Measurements from ENCODE around the gene HOXC12. TPM values are rescaled to one million over a fixed set of nuclear protein-coding genes. Genes with fewer than 3 reads are reported as not detected.
A peak's percentile ranks its signal among the peaks of the same experiment; 100 is the strongest.

Gene HOXC12
- total and polyA plus RNA-seq, 4 donors: not detected

DNA sequence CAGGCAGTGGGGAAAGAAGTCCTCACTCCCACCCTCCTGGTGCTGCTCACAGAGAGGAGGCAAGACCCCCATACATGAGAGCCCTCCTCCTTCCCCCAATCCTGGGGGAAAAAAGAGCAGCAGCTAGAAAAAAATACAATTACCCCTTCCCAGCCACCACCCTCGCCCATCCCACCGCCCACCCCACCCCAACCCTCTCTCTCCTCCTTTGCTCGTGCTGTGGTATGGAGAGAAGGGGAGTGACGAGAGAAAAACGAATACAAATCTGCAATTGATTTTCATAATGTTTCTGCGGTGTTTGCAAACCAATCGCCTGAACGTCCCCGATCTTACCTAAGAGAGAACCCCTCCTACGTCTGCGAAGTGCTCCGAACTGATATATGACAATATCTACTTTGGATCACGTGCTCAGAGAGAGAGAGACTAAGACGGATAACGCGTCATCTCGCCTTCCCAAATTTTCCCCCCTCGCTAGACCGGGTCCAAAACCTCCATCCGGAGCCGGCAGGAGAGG is 18.1 kb downstream of the HOXC12 start, which contains the start of gene HOXC11:
TSS of gene HOXC11 (plus strand) at position 405 of the 514 bp plus-strand sequence. CDS start 116 bp downstream, outside the sequence.
- ATAC-seq (ENCODE audit: insufficient read depth, low FRiP score): no peak
- no peak for DNase-seq
- H3K27me3 ChIP-seq (ENCODE audit: control insufficient read depth in 3 of 3, insufficient read depth in 3 of 3, low read length in 2 of 3): peaks cover 41 to 98% (median 87%) of the 10 kb centered on the region in 3 donors

GRCh38 chr12:53973236-53974042 is 18.7 kb downstream of the HOXC12 start:
- peaks cover 0 to 17% (median 0%) of the 10 kb centered on the region in 4 donors for H3K9me3 ChIP-seq (ENCODE audit: control insufficient read depth in 4 of 4, insufficient read depth in 3 of 4, low read length in 3 of 4)
- TF ChIP-seq, protein P1, sequence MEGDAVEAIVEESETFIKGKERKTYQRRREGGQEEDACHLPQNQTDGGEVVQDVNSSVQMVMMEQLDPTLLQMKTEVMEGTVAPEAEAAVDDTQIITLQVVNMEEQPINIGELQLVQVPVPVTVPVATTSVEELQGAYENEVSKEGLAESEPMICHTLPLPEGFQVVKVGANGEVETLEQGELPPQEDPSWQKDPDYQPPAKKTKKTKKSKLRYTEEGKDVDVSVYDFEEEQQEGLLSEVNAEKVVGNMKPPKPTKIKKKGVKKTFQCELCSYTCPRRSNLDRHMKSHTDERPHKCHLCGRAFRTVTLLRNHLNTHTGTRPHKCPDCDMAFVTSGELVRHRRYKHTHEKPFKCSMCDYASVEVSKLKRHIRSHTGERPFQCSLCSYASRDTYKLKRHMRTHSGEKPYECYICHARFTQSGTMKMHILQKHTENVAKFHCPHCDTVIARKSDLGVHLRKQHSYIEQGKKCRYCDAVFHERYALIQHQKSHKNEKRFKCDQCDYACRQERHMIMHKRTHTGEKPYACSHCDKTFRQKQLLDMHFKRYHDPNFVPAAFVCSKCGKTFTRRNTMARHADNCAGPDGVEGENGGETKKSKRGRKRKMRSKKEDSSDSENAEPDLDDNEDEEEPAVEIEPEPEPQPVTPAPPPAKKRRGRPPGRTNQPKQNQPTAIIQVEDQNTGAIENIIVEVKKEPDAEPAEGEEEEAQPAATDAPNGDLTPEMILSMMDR (IDR thresholded peaks at IDR 0.05; ENCODE audit: control extremely low read depth, extremely low read depth): no peak
- peaks cover 40 to 98% (median 86%) of the 10 kb centered on the region in 3 donors for H3K27me3 ChIP-seq (ENCODE audit: control insufficient read depth in 3 of 3, insufficient read depth in 3 of 3, low read length in 2 of 3)
- DNase-seq (no peak), ATAC-seq (ENCODE audit: insufficient read depth, low FRiP score) (no peak)
- H3K36me3 ChIP-seq (ENCODE audit: control insufficient read depth in 4 of 4, insufficient read depth in 4 of 4, low read length in 4 of 4): no peaks in the 10 kb centered on the region
- H3K4me3 ChIP-seq: no peak overlapping the region
- H3K9ac ChIP-seq (ENCODE audit: insufficient read depth in 1 of 2, low read length in 2 of 2): no peak overlapping the region
- peaks cover 0 to 16% (median 4%) of the 10 kb centered on the region in 5 donors for H3K4me1 ChIP-seq (ENCODE audit: control insufficient read depth in 5 of 5, insufficient read depth in 5 of 5, low read length in 5 of 5)
- no peak overlapping the region for H3K27ac ChIP-seq (ENCODE audit: low read depth in 1 of 2, low read length in 1 of 2)
- WGBS, 2 donors: 2 to 4% methylated on average over 68 to 71 of the region's 71 CpGs

More for the DNA sequence above, 18.1 kb downstream of the HOXC12 start, which contains the start of gene HOXC11:
- H3K4me3 ChIP-seq: no peak within 1 kb of the TSS
- WGBS, 2 donors: 6 to 10% methylated on average over 21 of the region's 21 CpGs
- peaks cover 0 to 16% (median 0%) of the 10 kb centered on the region in 4 donors for H3K9me3 ChIP-seq (ENCODE audit: control insufficient read depth in 4 of 4, insufficient read depth in 3 of 4, low read length in 3 of 4)
- TF ChIP-seq, protein P1 (IDR thresholded peaks at IDR 0.05; ENCODE audit: control extremely low read depth, extremely low read depth): no peak
- no peaks in the 10 kb centered on the region for H3K36me3 ChIP-seq (ENCODE audit: control insufficient read depth in 4 of 4, insufficient read depth in 4 of 4, low read length in 4 of 4)
- peaks cover 0 to 16% (median 4%) of the 10 kb centered on the region in 5 donors for H3K4me1 ChIP-seq (ENCODE audit: control insufficient read depth in 5 of 5, insufficient read depth in 5 of 5, low read length in 5 of 5)
- H3K9ac ChIP-seq (ENCODE audit: insufficient read depth in 1 of 2, low read length in 2 of 2): no peak within 1 kb of the TSS
- H3K27ac ChIP-seq (ENCODE audit: low read depth in 1 of 2, low read length in 1 of 2): no peak within 1 kb of the TSS

DNA sequence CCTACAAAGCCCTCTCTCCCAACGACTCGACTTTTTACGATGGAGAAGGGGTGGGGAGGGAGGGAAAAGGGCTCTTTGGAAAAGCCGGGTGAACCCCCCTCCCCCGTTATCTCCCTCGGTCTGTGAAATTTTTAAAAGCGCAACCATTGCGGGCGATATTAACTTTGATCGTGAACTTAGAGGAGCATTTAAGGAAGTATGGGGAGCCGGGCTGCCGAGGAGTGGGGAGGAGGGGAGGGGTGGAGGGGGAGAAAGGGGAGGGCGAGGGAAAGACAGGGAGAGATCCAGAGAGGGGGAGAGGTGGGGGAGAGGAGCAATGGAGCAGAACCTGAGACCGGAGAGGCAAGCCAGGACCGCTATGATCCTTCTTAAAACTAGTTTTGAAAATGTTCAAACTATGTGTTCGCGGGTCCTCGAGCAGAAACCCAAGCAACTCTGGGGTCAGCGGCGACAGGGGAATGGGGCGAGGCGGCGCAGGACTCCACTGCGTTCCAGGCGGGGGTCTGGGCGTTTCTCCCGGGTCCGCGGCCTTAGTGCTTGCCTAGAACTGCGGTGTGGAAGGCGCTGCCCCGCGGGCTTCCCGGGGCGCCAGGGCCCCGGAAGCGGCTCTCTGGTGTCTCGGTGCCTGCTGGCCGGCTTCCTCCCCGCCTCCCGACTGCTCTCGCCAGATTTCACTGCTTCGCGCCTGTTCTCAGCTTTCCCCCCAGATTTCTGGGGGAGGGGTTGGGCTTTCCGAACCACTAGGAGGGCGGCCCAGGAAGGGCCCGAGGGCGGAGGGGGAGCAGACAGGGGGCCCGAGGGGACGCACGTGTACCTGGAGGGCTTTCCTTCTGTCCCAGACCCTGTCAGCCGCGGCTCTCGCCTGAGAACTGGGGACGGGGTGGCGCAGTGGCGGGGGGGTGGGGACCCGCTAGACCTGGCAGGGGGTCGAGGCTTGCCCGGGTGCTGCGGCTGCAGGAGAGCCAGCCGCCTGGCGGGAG is 19.7 kb downstream of the HOXC12 start, which contains the start of gene HOTAIR:
TSS of gene HOTAIR (minus strand) at position 871 of the 980 bp plus-strand sequence.
- TF ChIP-seq, protein P1 (IDR thresholded peaks at IDR 0.05; ENCODE audit: control extremely low read depth, extremely low read depth): no peak
- Histone ChIP-seq H3K27me3 (ENCODE audit: control insufficient read depth in 3 of 3, insufficient read depth in 3 of 3, low read length in 2 of 3) (peaks cover 43 to 98% (median 86%) of the 10 kb centered on the region in 3 donors), H3K9ac (ENCODE audit: insufficient read depth in 1 of 2, low read length in 2 of 2) (no peak within 1 kb of the TSS), H3K36me3 (ENCODE audit: control insufficient read depth in 4 of 4, insufficient read depth in 4 of 4, low read length in 4 of 4) (no peaks in the 10 kb centered on the region), H3K4me3 (no peak within 1 kb of the TSS), H3K4me1 (ENCODE audit: control insufficient read depth in 5 of 5, insufficient read depth in 5 of 5, low read length in 5 of 5) (peaks cover 0 to 16% (median 4%) of the 10 kb centered on the region in 5 donors), H3K9me3 (ENCODE audit: control insufficient read depth in 4 of 4, insufficient read depth in 3 of 4, low read length in 3 of 4) (peaks cover 0 to 17% (median 0%) of the 10 kb centered on the region in 4 donors), H3K27ac (ENCODE audit: low read depth in 1 of 2, low read length in 1 of 2) (no peak within 1 kb of the TSS)
- no peak for ATAC-seq (ENCODE audit: insufficient read depth, low FRiP score)
- 3% methylated on average over 48 to 63 of the region's 63 CpGs for WGBS, 2 donors
- peak in 1 of 3 donors; percentile 41 for DNase-seq
